ENCODE results near the gene TECTA. TPM values are rescaled to one million over a fixed set of nuclear protein-coding genes. Genes with fewer than 3 reads are reported as not detected.

The TECTA gene
- total and polyA plus RNA-seq, 8 donors: 0.18 to 0.73 (median 0.35) TPM

DNA sequence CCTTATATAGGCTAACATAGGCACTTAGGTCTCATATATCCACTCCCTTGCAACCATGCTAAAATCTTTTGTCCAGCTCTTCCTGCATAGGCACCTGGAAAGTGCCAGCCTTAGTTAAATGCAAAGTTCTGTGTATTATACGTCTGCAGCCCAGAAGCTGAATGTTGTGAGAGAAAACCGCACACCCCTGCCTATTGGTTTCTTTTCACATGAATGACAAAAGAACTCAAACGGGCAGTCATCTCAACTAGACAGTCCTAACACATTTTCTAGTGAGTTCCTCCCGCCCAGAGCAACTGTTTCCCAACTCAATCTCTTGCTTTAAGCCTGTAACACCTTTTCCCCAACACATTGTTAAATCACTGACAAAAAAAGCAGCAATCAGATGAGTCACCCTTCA is 122.1 kb downstream of the TECTA start:
- TF ChIP-seq, protein P1, sequence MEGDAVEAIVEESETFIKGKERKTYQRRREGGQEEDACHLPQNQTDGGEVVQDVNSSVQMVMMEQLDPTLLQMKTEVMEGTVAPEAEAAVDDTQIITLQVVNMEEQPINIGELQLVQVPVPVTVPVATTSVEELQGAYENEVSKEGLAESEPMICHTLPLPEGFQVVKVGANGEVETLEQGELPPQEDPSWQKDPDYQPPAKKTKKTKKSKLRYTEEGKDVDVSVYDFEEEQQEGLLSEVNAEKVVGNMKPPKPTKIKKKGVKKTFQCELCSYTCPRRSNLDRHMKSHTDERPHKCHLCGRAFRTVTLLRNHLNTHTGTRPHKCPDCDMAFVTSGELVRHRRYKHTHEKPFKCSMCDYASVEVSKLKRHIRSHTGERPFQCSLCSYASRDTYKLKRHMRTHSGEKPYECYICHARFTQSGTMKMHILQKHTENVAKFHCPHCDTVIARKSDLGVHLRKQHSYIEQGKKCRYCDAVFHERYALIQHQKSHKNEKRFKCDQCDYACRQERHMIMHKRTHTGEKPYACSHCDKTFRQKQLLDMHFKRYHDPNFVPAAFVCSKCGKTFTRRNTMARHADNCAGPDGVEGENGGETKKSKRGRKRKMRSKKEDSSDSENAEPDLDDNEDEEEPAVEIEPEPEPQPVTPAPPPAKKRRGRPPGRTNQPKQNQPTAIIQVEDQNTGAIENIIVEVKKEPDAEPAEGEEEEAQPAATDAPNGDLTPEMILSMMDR (IDR thresholded peaks at IDR 0.05): no peak
- DNase-seq: no peak
- intact Hi-C loops (cut with DNase I): no loop called here
- Histone ChIP-seq H3K4me3 (no peak overlapping the region), H3K27me3 (no peaks in the 10 kb centered on the region), H3K27ac (no peak overlapping the region), H3K4me1 (no peaks in the 10 kb centered on the region), H3K9me3 (no peaks in the 10 kb centered on the region), H3K36me3 (no peaks in the 10 kb centered on the region)
- no peak for ATAC-seq
- WGBS, 2 donors: 48 to 64% methylated on average over 4 of the region's 4 CpGs
- FAIRE-seq: no peak

DNA sequence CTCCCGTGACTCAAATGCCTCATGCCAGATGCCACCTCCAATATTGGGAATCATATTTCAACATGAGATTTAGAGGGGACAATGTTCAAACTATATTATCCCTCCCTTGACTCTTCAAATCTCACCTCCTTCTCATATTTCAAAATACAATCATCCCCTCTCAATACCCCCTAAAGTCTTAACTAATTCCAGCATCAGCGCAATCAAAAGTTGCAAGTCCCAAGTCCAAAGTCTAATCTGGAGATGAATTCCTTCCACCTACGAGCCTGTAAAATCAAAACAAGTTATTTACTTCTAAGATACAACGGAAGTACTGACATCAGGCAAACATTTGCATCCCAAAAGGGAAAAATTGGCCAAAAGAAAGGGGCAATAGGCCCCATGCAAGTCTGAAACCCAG is 124.3 kb downstream of the TECTA start:
- ATAC-seq (no peak), DNase-seq (no peak), FAIRE-seq (no peak)
- TF ChIP-seq, protein P1 (IDR thresholded peaks at IDR 0.05): no peak
- Histone ChIP-seq H3K36me3 (no peaks in the 10 kb centered on the region), H3K4me3 (no peak overlapping the region), H3K4me1 (no peaks in the 10 kb centered on the region), H3K27ac (no peak overlapping the region), H3K27me3 (no peaks in the 10 kb centered on the region), H3K9me3 (no peaks in the 10 kb centered on the region)
- 52 to 58% methylated on average over 4 of the region's 4 CpGs for WGBS, 2 donors
- intact Hi-C loops (cut with DNase I): no loop called here

DNA sequence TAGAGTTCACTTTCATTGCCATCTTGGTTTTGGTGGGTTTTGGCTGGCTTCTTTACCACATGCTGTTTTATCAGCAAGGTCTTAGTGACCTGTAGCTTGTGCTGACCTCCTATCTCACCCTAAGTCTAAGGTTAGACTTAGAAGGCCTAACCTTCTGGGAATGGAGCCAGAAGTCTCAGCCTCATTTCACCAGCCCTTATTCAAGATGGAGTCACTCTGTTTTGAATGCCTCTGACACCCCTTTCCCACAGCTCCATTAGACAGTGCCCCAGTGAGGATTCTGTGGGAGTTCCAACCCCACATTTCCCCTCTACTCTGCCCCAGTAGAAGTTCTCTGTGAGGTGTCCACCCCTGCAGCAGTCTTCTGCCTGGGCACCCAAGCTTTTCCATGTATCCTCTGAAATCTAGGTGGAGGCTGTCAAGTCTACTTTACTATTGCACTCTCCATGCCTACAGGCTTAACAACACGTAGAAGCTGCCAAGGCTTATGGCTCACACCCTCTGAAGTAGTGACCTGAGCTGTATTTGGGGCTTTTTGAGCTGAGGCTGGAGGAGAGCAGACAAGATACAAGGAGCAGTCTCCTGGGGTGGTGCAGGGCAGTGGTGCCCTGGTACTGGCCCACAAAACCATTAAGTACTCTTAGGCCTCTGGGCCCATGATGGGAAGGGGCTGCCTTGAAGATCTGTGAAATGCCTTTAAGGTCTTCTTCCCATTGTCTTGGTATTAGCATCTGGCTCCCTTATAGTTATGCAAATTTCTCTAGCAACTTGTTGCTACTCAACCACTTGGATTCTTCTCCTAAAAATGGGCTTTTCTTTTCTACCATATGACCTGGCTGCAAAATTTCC is 125.6 kb downstream of the TECTA start:
- WGBS, 2 donors: 67 to 75% methylated on average over 1 of the region's 1 CpG

DNA sequence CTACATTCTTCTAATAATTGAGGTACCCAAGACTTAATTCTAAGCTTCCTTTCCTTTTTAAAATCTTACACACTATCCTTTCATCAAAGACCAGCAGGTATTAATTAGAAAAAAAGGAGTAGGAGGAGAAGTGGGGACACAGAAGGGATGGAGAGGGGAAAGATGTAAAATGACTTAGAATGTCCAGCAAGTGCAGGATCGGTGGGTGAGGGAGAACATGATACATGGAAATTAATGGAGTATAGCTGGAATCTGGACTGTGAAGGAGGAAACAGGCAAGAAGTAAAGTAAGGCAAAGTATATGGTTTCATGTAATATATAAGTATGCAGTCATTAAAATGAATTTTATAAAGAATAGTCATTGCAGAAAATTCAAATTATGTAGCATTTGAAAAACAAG is 127.8 kb downstream of the TECTA start:
- no peaks in the 10 kb centered on the region for H3K36me3 ChIP-seq
- H3K9me3 ChIP-seq: no peaks in the 10 kb centered on the region
- H3K27ac ChIP-seq: no peak overlapping the region
- 84 to 89% methylated on average over 1 of the region's 1 CpG for WGBS, 2 donors
- DNase-seq: no peak
- H3K4me1 ChIP-seq: no peaks in the 10 kb centered on the region
- TF ChIP-seq, protein P1 (IDR thresholded peaks at IDR 0.05): no peak
- ATAC-seq: no peak
- intact Hi-C loops (cut with DNase I): no loop called here
- no peak for FAIRE-seq
- no peaks in the 10 kb centered on the region for H3K27me3 ChIP-seq
- no peak overlapping the region for H3K4me3 ChIP-seq

More for the DNA sequence above, 125.6 kb downstream of the TECTA start:
- Histone ChIP-seq H3K4me1 (no peaks in the 10 kb centered on the region), H3K4me3 (no peak overlapping the region), H3K27ac (no peak overlapping the region), H3K27me3 (no peaks in the 10 kb centered on the region), H3K9me3 (no peaks in the 10 kb centered on the region), H3K36me3 (no peaks in the 10 kb centered on the region)
- TF ChIP-seq, protein P1 (IDR thresholded peaks at IDR 0.05): no peak
- no peak for ATAC-seq
- DNase-seq: no peak
- intact Hi-C loops (cut with DNase I): no loop called here
- FAIRE-seq: no peak

Measured in pancreas (tissue), 10 donors.